SH-SY5Y (cell line): Measurements from ENCODE around the gene ELF4.

Experiments
- GATA2 ChIP-seq: IDR thresholded peaks from 2 replicates; pipeline ENCODE4 v1.6.1; 2011; ENCODE audit warnings: mild to moderate bottlenecking, low read depth, low read length
- GATA3 ChIP-seq: IDR thresholded peaks from 2 replicates; pipeline ENCODE4 v1.6.1; 2011; ENCODE audit warnings: low read depth, mild to moderate bottlenecking, low read length, moderate library complexity

The ELF4 gene

DNA sequence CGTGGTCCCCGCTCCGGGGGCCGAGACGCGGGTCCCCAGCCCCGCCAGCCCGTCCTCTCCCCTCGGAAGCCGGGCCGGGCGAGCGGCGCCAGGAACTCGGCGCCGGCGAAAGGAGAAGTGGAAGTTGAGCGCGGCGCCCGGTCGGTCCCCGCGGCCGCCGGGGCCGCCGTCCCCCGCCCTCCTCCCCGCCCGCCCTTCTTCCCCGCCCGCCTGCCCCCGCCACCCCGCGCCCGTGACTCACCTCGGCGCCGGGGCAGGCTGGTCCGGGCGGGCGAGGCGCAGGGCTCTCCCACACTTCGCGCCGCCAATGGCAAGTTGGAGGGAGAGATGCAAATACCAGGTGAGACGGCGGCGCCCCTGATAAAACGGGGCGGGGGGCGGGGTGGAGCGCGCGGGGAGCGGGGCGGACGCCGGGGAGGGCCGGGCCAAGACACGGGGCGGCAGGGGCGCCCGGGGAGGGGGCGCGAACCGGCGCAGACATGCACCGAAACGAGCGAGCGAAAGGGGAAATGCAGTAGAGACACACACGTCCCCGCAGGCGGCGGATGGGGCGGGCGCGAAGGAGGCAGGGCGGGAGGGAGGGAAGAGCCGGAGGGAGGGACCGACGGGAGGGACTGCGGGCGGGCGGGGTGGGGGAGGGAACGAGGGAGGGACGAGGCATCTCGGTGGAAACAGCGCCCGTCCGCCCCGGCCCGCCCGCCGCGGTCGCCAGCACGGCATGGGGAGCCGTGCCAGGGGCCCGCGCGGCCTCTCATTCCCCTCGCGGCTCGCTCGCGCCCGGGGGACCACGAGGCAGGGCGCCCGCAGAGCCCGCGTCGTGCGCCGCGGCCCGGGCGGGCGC, at the start of gene ELF4:
Gene ELF4 (minus strand): TSS at position 119 of the 841 bp plus-strand sequence. CDS start 29,167 bp downstream, outside the sequence.
- TF ChIP-seq GATA2, result no peak
- no peak for TF ChIP-seq GATA3

DNA sequence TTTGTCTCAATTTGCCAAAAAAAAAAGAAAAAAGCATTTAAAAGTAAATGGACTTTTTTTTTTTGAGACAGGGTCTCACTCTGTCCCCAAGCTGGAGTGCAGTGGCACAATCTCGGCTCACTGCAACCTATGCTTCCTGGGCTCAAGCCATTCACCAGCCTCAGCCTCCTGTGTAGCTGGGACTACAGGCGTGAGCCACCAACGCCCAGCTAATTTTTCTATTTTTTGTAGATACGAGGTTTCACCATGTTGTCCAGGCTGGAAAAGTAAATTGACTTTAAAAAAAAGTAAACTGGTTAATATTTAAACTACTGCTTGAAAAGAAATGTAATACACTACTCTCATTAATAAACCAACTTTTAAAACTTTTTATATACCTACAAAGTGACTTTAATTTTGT, 49.5 kb upstream of the ELF4 start:
- TF ChIP-seq GATA2 (no peak), GATA3 (no peak)

DNA sequence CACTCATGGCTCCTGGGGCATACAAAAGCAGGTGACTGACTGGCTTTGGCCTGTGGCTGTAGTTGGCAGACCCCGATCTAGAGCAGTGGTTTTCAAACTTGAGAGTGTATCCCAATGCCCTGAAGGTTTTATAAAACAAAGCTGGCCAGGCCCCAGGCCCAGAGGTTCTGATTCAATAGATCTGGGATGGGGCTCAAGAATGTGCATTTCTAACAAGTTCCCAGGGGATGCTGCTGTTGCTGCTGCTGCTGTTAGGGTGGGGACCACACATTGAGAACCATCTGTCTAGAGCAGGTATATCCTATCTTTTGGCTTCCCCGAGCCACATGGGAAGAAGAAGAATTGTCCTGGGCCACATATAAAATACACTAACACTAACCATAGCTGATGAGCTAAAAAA, 48.0 kb upstream of the ELF4 start:
- TF ChIP-seq GATA2 (no peak), GATA3 (no peak)

DNA sequence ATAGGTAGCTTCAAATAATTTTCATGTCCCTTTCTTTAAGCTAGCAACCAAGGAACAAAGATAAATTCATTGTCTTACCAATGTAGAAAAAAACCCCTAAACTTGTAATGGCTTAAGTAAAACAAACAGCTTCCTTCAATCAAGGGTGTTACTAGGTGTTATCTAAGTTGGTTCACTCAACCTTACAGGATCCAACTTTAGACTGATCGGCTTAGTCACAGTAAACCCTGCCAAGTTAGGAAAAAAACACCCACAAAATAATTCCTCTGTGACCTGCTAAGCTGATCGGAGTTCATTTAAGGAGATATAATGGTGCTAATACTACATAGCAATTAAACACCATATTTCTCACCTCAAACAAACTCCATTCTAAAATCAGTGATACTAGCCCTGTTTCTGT, 45.3 kb upstream of the ELF4 start:
- no peak for TF ChIP-seq GATA2
- TF ChIP-seq GATA3, result no peak

DNA sequence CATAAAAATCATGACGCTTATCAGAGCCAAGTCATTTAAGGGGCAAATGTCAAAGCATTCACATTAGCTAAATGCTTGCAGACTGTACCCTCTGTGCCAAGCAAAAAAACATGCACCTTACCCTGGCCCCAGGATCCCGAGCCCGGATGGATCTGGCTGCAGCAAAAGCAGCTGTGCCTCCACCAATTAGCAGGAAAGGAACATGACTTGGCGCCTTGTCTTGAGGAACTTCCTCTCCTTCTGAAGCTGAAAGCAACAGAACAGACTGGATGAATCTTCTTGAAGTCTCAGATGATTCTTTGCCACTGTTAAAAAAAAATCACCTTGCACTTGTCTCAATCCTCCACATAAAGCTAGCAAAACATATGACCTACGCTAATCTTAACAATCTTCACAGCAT, 37.3 kb upstream of the ELF4 start:
- TF ChIP-seq GATA3 (no peak), GATA2 (no peak)

DNA sequence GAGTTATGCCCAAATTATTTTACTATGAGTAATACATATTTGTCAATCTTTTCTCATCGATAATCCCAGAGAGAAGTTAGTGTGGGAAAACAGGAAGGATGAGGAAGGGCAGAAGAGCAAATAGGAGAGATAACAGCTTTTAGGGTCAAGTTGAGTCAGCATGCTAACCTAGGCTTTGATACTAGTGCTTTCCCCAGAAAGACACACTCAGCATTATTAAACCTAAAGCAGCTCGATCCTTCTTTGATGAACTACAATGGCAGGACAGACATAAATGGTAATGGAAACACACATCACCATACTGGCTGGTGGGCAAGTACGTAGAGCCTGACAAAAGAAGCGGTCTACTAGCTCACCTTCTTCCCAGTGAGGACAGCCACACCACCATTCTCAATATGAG, 34.8 kb upstream of the ELF4 start:
- no peak for TF ChIP-seq GATA2

DNA sequence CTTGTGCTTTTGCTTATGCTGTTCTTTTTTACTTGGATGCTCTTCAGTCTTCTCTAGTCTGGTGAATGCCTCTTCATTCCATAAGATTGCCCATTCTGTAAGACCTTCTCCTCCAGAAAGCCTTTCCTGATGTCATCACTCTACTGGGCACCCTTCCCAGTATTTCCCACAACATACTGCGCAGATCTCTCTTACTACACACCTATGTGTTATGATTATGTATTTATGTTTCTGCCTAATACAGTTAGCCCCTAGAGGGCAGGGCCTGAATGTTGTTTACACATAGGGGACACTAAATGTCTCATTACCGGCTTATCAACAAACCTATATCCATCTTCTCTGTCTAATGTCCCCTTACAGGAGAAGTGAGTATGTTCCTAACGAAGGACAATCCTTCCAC, 34.2 kb upstream of the ELF4 start:
- no peak for TF ChIP-seq GATA3
- no peak for TF ChIP-seq GATA2

DNA sequence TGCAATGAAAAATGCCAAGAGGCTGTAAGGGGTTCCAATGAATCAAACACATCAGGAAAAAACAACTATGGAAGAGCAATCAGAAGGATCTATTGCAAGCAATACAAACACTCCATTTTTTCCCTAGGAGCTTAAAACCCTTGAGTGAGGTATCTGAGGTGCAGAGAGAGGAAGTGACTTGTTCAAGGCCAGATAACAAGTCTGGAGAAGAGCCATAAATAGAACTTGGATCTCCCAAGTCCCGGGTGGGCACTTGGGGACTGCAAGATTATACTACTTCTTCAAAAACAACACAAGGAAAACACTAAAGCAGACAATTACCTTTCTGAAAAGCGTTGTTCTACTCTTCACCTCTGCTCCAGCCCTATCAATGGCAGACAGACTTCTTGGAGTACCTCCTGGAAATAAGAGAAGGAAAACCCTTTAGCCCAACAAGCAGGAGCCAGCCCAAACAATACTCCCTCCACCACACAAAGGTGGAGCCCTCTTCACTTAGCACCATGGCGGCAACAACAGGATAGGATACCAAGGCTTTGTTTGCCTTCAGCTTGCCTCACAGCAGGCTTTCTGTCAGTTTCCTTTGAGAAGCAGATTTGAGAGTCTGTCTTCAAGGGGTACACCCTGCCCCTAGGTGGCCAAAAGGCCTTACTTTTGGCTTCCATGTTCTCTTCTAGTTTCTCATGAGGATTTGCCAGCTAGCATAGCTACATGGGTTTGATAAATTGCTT, 29.3 kb upstream of the ELF4 start:
- no peak for TF ChIP-seq GATA3
- no peak for TF ChIP-seq GATA2

DNA sequence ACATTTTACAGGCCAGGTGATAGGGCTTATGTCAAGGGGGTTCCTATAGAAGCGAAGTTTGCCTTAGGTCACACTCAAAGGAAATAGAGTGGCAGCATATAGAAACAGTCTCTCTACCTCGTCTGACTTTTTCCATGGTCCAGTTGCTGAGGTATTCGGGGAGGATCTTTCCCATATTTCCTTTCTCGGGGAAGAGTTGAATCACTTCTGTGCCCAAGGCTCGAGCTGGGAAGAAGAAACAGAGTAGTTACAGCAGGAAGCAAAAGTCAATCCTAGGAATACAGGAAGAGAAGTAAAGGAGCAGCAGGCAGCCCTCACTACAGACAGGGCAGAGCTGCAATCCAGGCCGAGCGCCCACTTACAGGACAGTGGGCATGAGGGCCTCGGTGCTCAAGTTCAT, 26.7 kb upstream of the ELF4 start:
- TF ChIP-seq GATA3 (no peak), GATA2 (no peak)

DNA sequence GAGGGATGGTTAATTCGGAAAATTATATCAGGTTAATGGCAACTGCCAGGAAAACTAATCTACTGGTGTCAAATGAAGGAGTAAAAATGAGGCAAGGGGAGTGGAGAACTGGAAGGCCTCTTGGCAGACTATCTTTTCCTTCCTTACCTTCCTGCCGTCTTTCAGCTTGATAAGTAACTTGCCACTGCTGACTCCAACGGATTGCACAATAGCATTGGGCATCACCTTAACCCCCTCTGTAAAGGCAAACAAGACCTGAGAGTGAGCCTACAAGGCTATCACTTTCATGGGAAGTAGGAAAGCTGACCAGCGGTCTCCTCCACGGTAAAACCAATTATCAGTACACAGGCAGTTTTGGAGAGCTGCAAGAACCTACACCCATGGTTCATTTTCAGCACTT, 26.2 kb upstream of the ELF4 start:
- TF ChIP-seq GATA3 (no peak), GATA2 (no peak)

DNA sequence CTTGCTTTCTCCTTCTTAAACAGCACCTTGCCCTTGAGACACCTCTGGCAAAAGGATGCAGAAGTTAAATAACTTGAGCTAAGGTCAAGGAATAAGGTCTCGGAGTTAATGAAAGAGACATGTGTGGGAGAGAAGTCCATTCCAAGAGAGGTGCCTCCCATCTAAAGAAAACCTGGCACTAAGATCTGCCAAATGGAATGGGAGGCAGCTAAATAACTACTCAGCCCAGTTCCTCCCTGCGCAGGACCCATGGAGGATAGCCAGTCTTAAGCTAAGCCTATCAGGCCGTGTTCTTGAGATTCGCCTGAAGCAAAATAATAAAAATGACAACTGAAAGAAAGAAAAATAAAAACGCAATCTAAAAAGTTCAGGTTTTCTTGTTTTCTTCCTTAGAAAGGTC, 20.7 kb upstream of the ELF4 start:
- no peak for TF ChIP-seq GATA3

DNA sequence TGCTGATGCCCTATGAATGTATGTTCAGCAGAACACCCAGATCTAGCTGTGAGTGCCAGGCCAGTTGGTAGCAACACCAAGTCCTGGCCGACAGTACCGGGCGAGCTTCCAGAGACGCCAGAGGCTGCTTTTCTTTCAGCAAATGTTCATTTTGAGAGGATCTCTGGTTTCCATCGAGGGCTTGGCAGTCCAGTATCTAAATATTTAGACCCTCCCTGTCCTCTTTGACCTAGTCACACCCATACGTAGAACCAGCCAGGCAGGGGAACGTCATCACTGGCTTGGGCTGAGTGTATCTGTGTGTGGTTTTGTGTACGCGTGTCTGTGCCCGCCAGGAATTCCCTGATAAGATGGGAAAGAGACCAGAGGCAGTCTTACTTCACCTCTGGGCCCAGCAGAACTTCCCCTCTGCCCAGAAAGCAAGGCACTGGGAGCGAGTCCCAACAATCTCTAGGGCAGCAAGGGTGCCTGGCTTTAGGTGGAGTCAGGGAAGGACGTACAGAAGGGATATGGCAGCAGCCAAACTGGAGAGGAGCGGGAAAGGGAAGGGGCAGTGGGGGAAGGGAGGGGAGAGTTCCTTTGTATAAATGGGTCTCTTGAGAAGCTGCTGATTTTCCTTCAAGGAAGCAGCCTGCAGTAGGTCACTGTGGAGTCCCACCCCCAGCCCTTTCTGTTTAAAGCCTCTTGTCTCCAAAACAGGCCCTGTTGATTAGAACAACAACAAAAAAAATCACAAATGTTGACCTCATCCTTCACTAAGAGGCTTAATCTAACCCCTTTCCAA, 15.0 kb upstream of the ELF4 start:
- TF ChIP-seq GATA3 (no peak), GATA2 (peak; percentile 23; the same call in 1 of the 2 replicates)

DNA sequence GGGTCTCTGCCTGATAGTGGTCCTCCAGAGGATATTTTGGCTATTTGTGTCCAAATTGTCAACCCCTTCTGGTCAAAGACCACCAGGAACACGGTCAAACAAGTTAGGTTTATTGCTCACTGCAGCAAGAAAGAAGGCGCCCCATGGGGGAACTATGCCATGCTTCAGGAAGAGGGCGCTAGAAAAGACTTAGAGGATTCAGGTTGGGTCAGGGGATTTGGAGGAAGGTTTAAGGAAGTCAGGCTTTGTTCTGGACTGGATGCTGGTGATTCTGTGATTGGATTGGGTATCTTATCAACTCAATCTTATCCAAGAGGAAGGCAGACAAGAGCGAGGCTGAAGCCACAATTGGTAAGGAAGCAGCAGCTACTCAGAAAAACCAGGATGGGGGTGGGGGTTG, 14.3 kb upstream of the ELF4 start:
- TF ChIP-seq GATA2 (peak; percentile 69), GATA3 (no peak)

DNA sequence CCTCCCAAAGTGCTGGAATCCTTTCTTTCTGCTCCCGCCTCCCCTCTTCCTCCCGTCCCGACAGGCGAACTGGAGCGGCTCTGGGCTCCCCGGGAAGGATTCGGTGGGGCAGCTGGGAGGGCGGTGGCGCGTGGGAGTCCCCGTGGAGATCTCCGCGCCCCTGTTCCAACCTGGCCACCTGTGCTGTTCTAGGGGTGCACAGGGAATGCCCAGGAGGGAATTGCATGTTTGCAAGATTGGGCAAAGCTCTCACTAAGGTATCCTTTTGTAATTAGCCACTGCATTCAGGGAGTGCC, 11.2 kb upstream of the ELF4 start:
- no peak for TF ChIP-seq GATA2
- TF ChIP-seq GATA3, result no peak
